Caco-2 (cell line): ENCODE measurements around the gene PRPF38B. TPM values are rescaled to one million over a fixed set of nuclear protein-coding genes. Genes with fewer than 3 reads are reported as not detected.
A peak's percentile ranks its signal among the peaks of the same experiment; 100 is the strongest.

Experiments used
- BruUV-seq: library from RNA; stranded (reverse); fragments of 400-500 nt; replicated peaks from 2 replicates; lab custom pipeline; 2021; lab: Mats Ljungman, UMichigan
- CTCF ChIA-PET: fragments of 300-600 bp; sonication (Branson Sonifier 250); formaldehyde crosslinking; loops from one replicate; lab custom pipeline; 2022; ENCODE audit warnings: antibody characterized with exemption; lab: Charles Lee
- POLR2A ChIA-PET: fragments of 300-600 bp; sonication (Branson Sonifier 250); formaldehyde crosslinking; loops from one replicate; lab custom pipeline; 2022; ENCODE audit warnings: antibody characterized with exemption; lab: Charles Lee
- DNase-seq, 2 experiments: peaks; one replicate each; pipeline versions ENCODE4 v3.0.0 to v3.0.0-alpha.2; 2020 to 2022
- H3K27me3 ChIP-seq: replicated peaks from 2 replicates; pipeline ENCODE4 v1.6.0; 2011; ENCODE audit warnings: low read length; ENCODE audit not compliant: control insufficient read depth, insufficient read depth
- H3K36me3 ChIP-seq: 2 replicates; pipeline ENCODE4 v1.5.1; 2011; ENCODE audit warnings: low read length; ENCODE audit not compliant: control insufficient read depth, insufficient read depth
- H3K4me1 ChIP-seq: fragments of 250-450 bp; sonication (Bioruptor Pico); 2 replicates; pipeline ENCODE4 v1.5.1; 2020; ENCODE audit warnings: mild to moderate bottlenecking
- H3K4me3 ChIP-seq: 2 replicates; pipeline ENCODE4 v1.5.1; 2011; ENCODE audit warnings: low read depth, mild to moderate bottlenecking, control low read depth, low read length
- H3K9me3 ChIP-seq: fragments of 250-450 bp; sonication (Bioruptor Pico); 2 replicates; pipeline ENCODE4 v1.5.1; 2020; ENCODE audit warnings: mild to moderate bottlenecking, moderate library complexity
- H3K27ac Mint-ChIP-seq: one replicate; pipeline ENCODE4 v1.8.0; 2022; ENCODE audit warnings: mixed read lengths; ENCODE audit not compliant: unreplicated experiment
- H3K27me3 Mint-ChIP-seq: one replicate; pipeline ENCODE4 v1.8.0; 2022; ENCODE audit warnings: mixed read lengths; ENCODE audit not compliant: insufficient read depth, unreplicated experiment
- H3K36me3 Mint-ChIP-seq: one replicate; pipeline ENCODE4 v1.8.0; 2022; ENCODE audit warnings: mild to moderate bottlenecking, mixed read lengths; ENCODE audit not compliant: insufficient read depth, unreplicated experiment
- H3K4me1 Mint-ChIP-seq: one replicate; pipeline ENCODE4 v1.8.0; 2022; ENCODE audit warnings: low read depth, mixed read lengths; ENCODE audit not compliant: unreplicated experiment
- H3K4me3 Mint-ChIP-seq: one replicate; pipeline ENCODE4 v1.8.0; 2022; ENCODE audit warnings: mild to moderate bottlenecking, moderate library complexity, mixed read lengths; ENCODE audit not compliant: unreplicated experiment
- H3K9me3 Mint-ChIP-seq: one replicate; pipeline ENCODE4 v1.8.0; 2022; ENCODE audit warnings: mixed read lengths; ENCODE audit not compliant: unreplicated experiment
- CTCF ChIP-seq, 2 experiments: fragments of 200-600 bp in 1 of 2; IDR thresholded peaks; 1 replicate in 1 of 2; 2 replicates in 1 of 2; pipeline versions ENCODE4 v1.5.1 to v1.8.0; 2011 to 2022; ENCODE audit warnings: antibody characterized with exemption in 1 of 2, control low read depth in 1 of 2, inconsistent platforms in 1 of 2, low read depth in 1 of 2, low read length in 1 of 2, mild to moderate bottlenecking in 1 of 2, moderate library complexity in 1 of 2; ENCODE audit not compliant: insufficient read depth in 1 of 2, severe bottlenecking in 1 of 2, unreplicated experiment in 1 of 2
- intact Hi-C: fragments of 100-400 bp; cut with micrococcal nuclease; formaldehyde crosslinking; loops from one replicate; pipeline ENCODE4 v1.10.0; 2022; ENCODE audit not compliant: unreplicated experiment
- total RNA-seq: library from RNA; stranded (reverse); gene quantifications from 2 replicates; pipeline ENCODE4 v1.2.3, GENCODE V29; 2022

The PRPF38B gene
- total RNA-seq, 1 experiment from 2014 or later: 37.7 TPM

GRCh38 chr1:108719656-108720435, 27.7 kb downstream of the PRPF38B start:
- no peaks in the 10 kb centered on the region for H3K27me3 ChIP-seq
- TF ChIP-seq CTCF (IDR thresholded peaks at IDR 0.05; ENCODE audit: insufficient read depth in 1 of 2, low read depth in 1 of 2, low read length in 1 of 2, severe bottlenecking in 1 of 2, unreplicated experiment in 1 of 2): no peak
- peaks cover 10% of the 10 kb centered on the region for H3K4me1 ChIP-seq
- intact Hi-C loops: no loop called here
- Mint-ChIP-seq H3K4me3 (no peak overlapping the region), H3K27ac (no peak overlapping the region), H3K27me3 (no peaks in the 10 kb centered on the region), H3K36me3 (no peaks in the 10 kb centered on the region), H3K9me3 (no peaks in the 10 kb centered on the region), H3K4me1 (peaks cover 6% of the 10 kb centered on the region)
- H3K36me3 ChIP-seq: no peaks in the 10 kb centered on the region
- DNase-seq: no peak
- no peak overlapping the region for H3K4me3 ChIP-seq
- no TSS peak for BruUV-seq
- POLR2A ChIA-PET: no interaction called here
- no peaks in the 10 kb centered on the region for H3K9me3 ChIP-seq
- CTCF ChIA-PET: no interaction called here

GRCh38 chr1:108722292-108722691, 30.2 kb downstream of the PRPF38B start:
- Histone ChIP-seq H3K36me3 (no peaks in the 10 kb centered on the region), H3K9me3 (no peaks in the 10 kb centered on the region), H3K4me3 (no peak overlapping the region), H3K27me3 (no peaks in the 10 kb centered on the region), H3K4me1 (peaks cover 31% of the 10 kb centered on the region)
- intact Hi-C loops: no loop called here
- no peak for DNase-seq
- BruUV-seq: no TSS peak
- POLR2A ChIA-PET: no interaction called here
- TF ChIP-seq CTCF (IDR thresholded peaks at IDR 0.05; ENCODE audit: insufficient read depth in 1 of 2, low read depth in 1 of 2, low read length in 1 of 2, severe bottlenecking in 1 of 2, unreplicated experiment in 1 of 2): no peak
- Mint-ChIP-seq H3K4me3 (no peak overlapping the region), H3K27ac (no peak overlapping the region), H3K4me1 (no peaks in the 10 kb centered on the region), H3K9me3 (no peaks in the 10 kb centered on the region), H3K27me3 (no peaks in the 10 kb centered on the region), H3K36me3 (no peaks in the 10 kb centered on the region)
- CTCF ChIA-PET: no interaction called here

- H3K27me3 ChIP-seq: no peaks in the 10 kb centered on the region
- Mint-ChIP-seq H3K27me3 (no peaks in the 10 kb centered on the region), H3K4me1 (no peaks in the 10 kb centered on the region), H3K27ac (peak overlapping the region; percentile 70), H3K36me3 (no peaks in the 10 kb centered on the region), H3K4me3 (no peak overlapping the region), H3K9me3 (no peaks in the 10 kb centered on the region)
- intact Hi-C loops: loop anchor here (1.0 kb wide), 1 partner anchor 20 kb away; the partner anchor contains the start of gene STXBP3
- H3K4me3 ChIP-seq: no peak overlapping the region
- no peak for TF ChIP-seq CTCF (IDR thresholded peaks at IDR 0.05; ENCODE audit: insufficient read depth in 1 of 2, low read depth in 1 of 2, low read length in 1 of 2, severe bottlenecking in 1 of 2, unreplicated experiment in 1 of 2)
- no peaks in the 10 kb centered on the region for H3K36me3 ChIP-seq
- BruUV-seq: no TSS peak
- no peaks in the 10 kb centered on the region for H3K9me3 ChIP-seq
- peaks cover 23% of the 10 kb centered on the region for H3K4me1 ChIP-seq
- DNase-seq: peak in 1 of 2 experiments; percentile 50
- ChIA-PET POLR2A (no interaction called here), CTCF (no interaction called here)
These were observed 33.8 kb downstream of the PRPF38B start for GRCh38 chr1:108725906-108726305.
